Neural cell (in vitro differentiated cells): ENCODE measurements around the gene ODC1.

Source experiments
- EP300 ChIP-seq: fragments of 450-650 bp; conservative IDR thresholded peaks from 2 replicates; pipeline ENCODE4 v1.6.1; 2014; ENCODE audit warnings: antibody characterized with exemption, mild to moderate bottlenecking, moderate library complexity; ENCODE audit not compliant: poor library complexity, severe bottlenecking
- EZH2 ChIP-seq: fragments of 200-600, 300-800 bp; shearing (Covaris generic), sonication (generic); IDR thresholded peaks from 2 replicates; pipeline ENCODE4 v1.6.1; 2014; ENCODE audit warnings: antibody characterized with exemption, low read length, borderline replicate concordance, mild to moderate bottlenecking; ENCODE audit not compliant: insufficient read depth, poor library complexity, severe bottlenecking
- POLR2AphosphoS5 ChIP-seq: IDR thresholded peaks from 2 replicates; pipeline ENCODE4 v1.6.1; 2012
- RAD21 ChIP-seq: fragments of 450-650 bp; conservative IDR thresholded peaks from 2 replicates; pipeline ENCODE4 v1.6.1; 2014; ENCODE audit warnings: antibody characterized with exemption, mild to moderate bottlenecking, moderate library complexity
- REST ChIP-seq: IDR thresholded peaks from 2 replicates; pipeline ENCODE4 v1.6.1; 2012; ENCODE audit warnings: borderline replicate concordance
- TAF1 ChIP-seq: IDR thresholded peaks from 2 replicates; pipeline ENCODE4 v1.6.1; 2012; ENCODE audit warnings: low read depth
- TF ChIP-seq, protein P1 (sequence below): fragments of 450-650 bp; IDR thresholded peaks from 2 replicates; pipeline ENCODE4 v1.5.1; 2014; ENCODE audit warnings: antibody characterized with exemption, mild to moderate bottlenecking, moderate library complexity; ENCODE audit not compliant: poor library complexity, severe bottlenecking

DNA sequence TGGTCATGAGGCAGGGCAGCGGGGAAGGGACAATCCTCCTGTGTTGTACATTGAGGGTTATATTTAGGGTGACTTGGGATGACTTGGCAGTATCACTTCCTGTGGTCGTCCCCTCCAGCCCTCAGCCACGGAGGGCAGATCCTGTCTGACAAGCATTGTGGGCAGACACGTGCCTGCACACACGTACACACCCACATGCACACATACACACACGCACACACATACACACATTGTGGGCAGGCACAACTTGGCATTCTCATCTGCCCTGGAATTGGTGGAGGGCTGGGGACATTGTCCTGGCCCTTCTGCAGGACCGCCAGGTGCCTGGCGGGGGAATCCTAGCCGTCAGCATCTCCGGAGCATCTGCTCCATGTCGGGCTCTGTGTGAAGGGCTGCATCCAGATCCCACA, 47.6 kb downstream of the ODC1 start:
- TF ChIP-seq, protein P1, sequence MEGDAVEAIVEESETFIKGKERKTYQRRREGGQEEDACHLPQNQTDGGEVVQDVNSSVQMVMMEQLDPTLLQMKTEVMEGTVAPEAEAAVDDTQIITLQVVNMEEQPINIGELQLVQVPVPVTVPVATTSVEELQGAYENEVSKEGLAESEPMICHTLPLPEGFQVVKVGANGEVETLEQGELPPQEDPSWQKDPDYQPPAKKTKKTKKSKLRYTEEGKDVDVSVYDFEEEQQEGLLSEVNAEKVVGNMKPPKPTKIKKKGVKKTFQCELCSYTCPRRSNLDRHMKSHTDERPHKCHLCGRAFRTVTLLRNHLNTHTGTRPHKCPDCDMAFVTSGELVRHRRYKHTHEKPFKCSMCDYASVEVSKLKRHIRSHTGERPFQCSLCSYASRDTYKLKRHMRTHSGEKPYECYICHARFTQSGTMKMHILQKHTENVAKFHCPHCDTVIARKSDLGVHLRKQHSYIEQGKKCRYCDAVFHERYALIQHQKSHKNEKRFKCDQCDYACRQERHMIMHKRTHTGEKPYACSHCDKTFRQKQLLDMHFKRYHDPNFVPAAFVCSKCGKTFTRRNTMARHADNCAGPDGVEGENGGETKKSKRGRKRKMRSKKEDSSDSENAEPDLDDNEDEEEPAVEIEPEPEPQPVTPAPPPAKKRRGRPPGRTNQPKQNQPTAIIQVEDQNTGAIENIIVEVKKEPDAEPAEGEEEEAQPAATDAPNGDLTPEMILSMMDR: no peak
- TF ChIP-seq REST: no peak
- no peak for TF ChIP-seq EZH2
- no peak for TF ChIP-seq POLR2AphosphoS5
- TF ChIP-seq EP300: no peak
- no peak for TF ChIP-seq RAD21
- no peak for TF ChIP-seq TAF1
